Epithelial cell of proximal tubule (primary cell): Measurements from ENCODE around the gene JUNB. TPM values are rescaled to one million over a fixed set of nuclear protein-coding genes. Genes with fewer than 3 reads are reported as not detected.

ENCODE experiments used
- DNase-seq: peaks from one replicate; pipeline ENCODE4 v3.0.0-alpha.2; 2011; ENCODE audit warnings: low read depth
- H3K4me3 ChIP-seq: 2 replicates; pipeline ENCODE4 v1.5.1; 2011; ENCODE audit warnings: low read depth, mild to moderate bottlenecking, low read length
- CTCF ChIP-seq: conservative IDR thresholded peaks from 2 replicates; pipeline ENCODE4 v1.5.1; 2012; ENCODE audit warnings: low read depth, mild to moderate bottlenecking, low read length
- total RNA-seq: library from RNA; depleted of rRNA; stranded (reverse); fragments of >200 nt; gene quantifications from 2 replicates; pipeline ENCODE4 v1.2.3, GENCODE V29; 2015

JUNB gene
- total RNA-seq, 1 donor from 2014 or later = 251 TPM

- DNase-seq = no peak
- no peak for TF ChIP-seq CTCF
- no peak overlapping the region for H3K4me3 ChIP-seq
These were observed 39.1 kb upstream of the JUNB start for GRCh38 chr19:12752056-12752781.

GRCh38 chr19:12754465-12755196, 36.7 kb upstream of the JUNB start:
- DNase-seq = no peak
- H3K4me3 ChIP-seq = no peak overlapping the region

GRCh38 chr19:12756150-12756883, 35.0 kb upstream of the JUNB start:
- no peak for TF ChIP-seq CTCF
- H3K4me3 ChIP-seq = no peak overlapping the region
- no peak for DNase-seq

More at GRCh38 chr19:12754465-12755196, 36.7 kb upstream of the JUNB start:
- TF ChIP-seq CTCF = no peak

GRCh38 chr19:12757544-12758274, 33.6 kb upstream of the JUNB start:
- peak overlapping the region; percentile 49 for H3K4me3 ChIP-seq
- peak; percentile 84 for TF ChIP-seq CTCF
- no peak for DNase-seq

- H3K4me3 ChIP-seq = no peak overlapping the region
- TF ChIP-seq CTCF = no peak
- DNase-seq = no peak
These were observed 31.6 kb upstream of the JUNB start for GRCh38 chr19:12759686-12760085.

- DNase-seq = no peak
- TF ChIP-seq CTCF = no peak
- no peak overlapping the region for H3K4me3 ChIP-seq
These were observed 28.2 kb upstream of the JUNB start for GRCh38 chr19:12763100-12763499.
